ENCODE data around the gene LAMC3.

DNA sequence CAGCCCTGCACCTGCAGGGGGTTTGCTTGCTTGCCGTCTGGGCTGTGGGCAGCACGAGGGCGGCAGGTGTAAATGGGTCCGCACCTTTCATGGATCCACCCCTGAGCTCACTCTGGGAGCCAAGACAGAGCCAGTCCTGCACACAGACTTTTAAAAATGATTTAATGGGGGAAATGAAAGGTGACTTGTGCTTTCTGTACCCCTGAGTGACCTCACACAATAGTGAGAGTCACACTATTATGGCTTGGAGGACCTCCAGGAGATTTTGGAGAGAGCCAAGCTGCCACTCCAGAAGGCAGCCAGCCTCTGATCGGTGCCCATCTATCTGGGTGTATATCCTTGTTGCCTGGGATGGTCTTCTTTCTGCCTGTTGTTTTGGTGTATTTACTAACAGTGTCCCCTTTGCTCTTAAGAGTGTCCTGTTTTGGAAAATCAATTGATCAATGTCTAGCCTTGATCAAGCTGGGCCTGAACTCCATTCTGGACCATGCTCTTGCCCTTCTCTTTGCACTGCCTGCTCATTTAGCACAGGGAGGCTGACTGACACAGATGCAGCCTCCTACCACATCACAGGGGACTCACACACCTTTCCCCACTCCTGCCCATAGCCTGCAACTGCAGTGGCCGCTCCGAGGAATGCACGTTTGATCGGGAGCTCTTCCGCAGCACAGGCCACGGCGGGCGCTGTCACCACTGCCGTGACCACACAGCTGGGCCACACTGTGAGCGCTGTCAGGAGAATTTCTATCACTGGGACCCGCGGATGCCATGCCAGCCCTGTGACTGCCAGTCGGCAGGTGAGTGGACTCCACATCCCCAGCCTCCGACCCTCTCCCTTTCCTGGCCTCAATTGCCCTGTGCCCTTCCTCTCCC is 29.5 kb downstream of the LAMC3 start:
- TF ChIP-seq, protein P1, sequence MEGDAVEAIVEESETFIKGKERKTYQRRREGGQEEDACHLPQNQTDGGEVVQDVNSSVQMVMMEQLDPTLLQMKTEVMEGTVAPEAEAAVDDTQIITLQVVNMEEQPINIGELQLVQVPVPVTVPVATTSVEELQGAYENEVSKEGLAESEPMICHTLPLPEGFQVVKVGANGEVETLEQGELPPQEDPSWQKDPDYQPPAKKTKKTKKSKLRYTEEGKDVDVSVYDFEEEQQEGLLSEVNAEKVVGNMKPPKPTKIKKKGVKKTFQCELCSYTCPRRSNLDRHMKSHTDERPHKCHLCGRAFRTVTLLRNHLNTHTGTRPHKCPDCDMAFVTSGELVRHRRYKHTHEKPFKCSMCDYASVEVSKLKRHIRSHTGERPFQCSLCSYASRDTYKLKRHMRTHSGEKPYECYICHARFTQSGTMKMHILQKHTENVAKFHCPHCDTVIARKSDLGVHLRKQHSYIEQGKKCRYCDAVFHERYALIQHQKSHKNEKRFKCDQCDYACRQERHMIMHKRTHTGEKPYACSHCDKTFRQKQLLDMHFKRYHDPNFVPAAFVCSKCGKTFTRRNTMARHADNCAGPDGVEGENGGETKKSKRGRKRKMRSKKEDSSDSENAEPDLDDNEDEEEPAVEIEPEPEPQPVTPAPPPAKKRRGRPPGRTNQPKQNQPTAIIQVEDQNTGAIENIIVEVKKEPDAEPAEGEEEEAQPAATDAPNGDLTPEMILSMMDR (IDR thresholded peaks at IDR 0.05): no peak
- TF ChIP-seq POLR2A (IDR thresholded peaks at IDR 0.05): no peak
- no peak for TF ChIP-seq POLR2AphosphoS5 (IDR thresholded peaks at IDR 0.05)

All from breast epithelium (tissue), 3 donors.